ENCODE measurements around the gene C1orf159.

DNA sequence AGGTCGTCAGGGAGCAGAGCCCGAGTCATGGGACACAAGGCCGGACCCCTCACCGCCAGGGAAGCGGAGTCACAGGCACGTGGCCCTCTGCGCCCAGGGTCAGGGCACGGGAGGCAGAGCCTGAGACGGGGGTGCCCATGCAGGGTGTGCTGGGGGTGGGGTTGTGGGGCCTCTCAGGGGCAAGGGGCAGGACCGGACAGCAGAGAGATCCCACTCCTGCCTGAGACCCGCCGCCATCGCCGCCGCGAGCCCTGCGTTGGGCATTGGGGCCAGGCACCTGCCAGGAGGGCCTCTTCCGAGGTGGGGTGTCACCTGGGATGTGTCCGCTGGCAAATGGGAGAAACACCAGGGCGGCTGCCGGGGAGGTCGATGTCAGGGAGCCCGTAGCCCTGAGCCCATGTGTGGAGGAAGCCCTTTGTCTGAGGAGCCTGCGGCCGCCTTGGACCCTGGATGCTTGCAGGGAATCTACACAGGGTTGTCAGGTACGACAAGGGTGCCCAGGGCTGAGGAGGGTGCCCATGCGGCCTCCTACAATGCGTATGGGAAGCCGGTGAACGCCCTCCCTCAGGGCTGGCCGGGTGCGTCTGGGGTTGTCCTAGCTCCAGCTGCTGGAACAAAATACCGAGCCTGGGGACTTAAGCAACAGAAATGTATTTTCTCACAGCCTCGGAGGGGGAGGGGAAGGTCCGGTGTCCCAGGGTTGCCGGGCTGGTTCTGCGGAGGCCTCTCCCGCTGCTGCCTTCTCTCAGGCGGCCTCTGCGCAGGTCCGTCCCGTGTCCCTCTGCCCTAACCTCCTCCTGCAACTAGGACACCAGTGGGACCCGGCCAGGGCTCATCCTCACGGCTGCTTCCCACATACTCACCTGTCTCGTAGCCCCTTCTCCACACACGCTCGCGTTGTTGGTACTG lies 16.4 kb upstream of the C1orf159 start:
- TF ChIP-seq LEF1 (IDR thresholded peaks at IDR 0.05; ENCODE audit: borderline replicate concordance) (no peak), ZNF384 (IDR thresholded peaks at IDR 0.05) (no peak), FOXK2 (IDR thresholded peaks at IDR 0.05) (no peak), NFRKB (IDR thresholded peaks at IDR 0.05) (no peak)
- TF ChIP-seq, protein P1, sequence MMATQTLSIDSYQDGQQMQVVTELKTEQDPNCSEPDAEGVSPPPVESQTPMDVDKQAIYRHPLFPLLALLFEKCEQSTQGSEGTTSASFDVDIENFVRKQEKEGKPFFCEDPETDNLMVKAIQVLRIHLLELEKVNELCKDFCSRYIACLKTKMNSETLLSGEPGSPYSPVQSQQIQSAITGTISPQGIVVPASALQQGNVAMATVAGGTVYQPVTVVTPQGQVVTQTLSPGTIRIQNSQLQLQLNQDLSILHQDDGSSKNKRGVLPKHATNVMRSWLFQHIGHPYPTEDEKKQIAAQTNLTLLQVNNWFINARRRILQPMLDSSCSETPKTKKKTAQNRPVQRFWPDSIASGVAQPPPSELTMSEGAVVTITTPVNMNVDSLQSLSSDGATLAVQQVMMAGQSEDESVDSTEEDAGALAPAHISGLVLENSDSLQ (IDR thresholded peaks at IDR 0.05), result no peak

All from HEK293T (cell line).